RWPE2 (cell line): ENCODE data around the gene LAMA3.
A peak's percentile ranks its signal among the peaks of the same experiment; 100 is the strongest.

Experiments used
- ATAC-seq: fragments of 200-7000 bp; cut with Tn5 transposase; 3 replicates; pipeline ENCODE4 v1.9.1; 2021; ENCODE audit warnings: low read depth
- DNase-seq: peaks from one replicate; pipeline ENCODE4 v3.0.0-alpha.2; 2020; ENCODE audit warnings: low spot score
- H3K27ac ChIP-seq: fragments of 450-650 bp; 2 replicates; pipeline ENCODE4 v1.5.1; 2017; ENCODE audit warnings: mild to moderate bottlenecking; ENCODE audit not compliant: poor library complexity, severe bottlenecking
- H3K27me3 ChIP-seq: fragments of 250-450 bp; sonication (Bioruptor Pico); 2 replicates; pipeline ENCODE4 v1.5.1; 2021; ENCODE audit warnings: mild to moderate bottlenecking, moderate library complexity; ENCODE audit not compliant: insufficient read depth, poor library complexity, severe bottlenecking
- H3K36me3 ChIP-seq: fragments of 250-450 bp; sonication (Bioruptor Pico); 2 replicates; pipeline ENCODE4 v1.5.1; 2020; ENCODE audit warnings: low read depth, mild to moderate bottlenecking, moderate library complexity
- H3K4me1 ChIP-seq: fragments of 250-450 bp; sonication (Bioruptor Pico); 2 replicates; pipeline ENCODE4 v1.5.1; 2021; ENCODE audit warnings: mild to moderate bottlenecking, moderate library complexity; ENCODE audit not compliant: insufficient read depth, poor library complexity, severe bottlenecking
- H3K4me3 ChIP-seq: fragments of 250-450 bp; sonication (Bioruptor Pico); 2 replicates; pipeline ENCODE4 v1.5.1; 2021; ENCODE audit warnings: mild to moderate bottlenecking, moderate library complexity; ENCODE audit not compliant: severe bottlenecking
- H3K9me3 ChIP-seq: fragments of 250-450 bp; sonication (Bioruptor Pico); 2 replicates; pipeline ENCODE4 v1.5.1; 2021; ENCODE audit warnings: mild to moderate bottlenecking, moderate library complexity; ENCODE audit not compliant: severe bottlenecking
- TF ChIP-seq, protein P1 (sequence below): fragments of 450-650 bp; IDR thresholded peaks from one replicate; pipeline ENCODE4 v1.5.1; 2017; ENCODE audit warnings: mild to moderate bottlenecking, moderate library complexity; ENCODE audit not compliant: poor library complexity, severe bottlenecking

LAMA3 gene

DNA sequence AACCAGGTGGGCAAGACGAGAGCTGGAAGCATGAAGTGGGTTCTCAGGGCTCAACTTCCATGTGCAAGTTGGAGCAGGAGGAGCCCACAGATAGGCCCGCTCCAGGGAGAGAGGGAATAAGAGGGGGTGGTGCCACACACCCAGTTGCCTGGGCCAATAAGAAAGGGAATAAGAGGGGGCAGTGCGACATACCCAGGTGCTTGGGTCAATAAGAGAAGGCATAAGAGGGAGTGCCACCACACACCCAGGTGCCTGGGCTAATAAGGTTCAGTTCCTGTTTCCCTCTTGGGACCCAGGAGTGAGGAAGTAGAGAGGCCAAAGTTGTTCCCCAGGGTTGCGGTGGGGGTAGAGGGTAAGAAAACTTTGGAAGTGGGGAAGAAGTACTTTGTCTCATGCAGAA, 127.5 kb downstream of the LAMA3 start:
- TF ChIP-seq, protein P1, sequence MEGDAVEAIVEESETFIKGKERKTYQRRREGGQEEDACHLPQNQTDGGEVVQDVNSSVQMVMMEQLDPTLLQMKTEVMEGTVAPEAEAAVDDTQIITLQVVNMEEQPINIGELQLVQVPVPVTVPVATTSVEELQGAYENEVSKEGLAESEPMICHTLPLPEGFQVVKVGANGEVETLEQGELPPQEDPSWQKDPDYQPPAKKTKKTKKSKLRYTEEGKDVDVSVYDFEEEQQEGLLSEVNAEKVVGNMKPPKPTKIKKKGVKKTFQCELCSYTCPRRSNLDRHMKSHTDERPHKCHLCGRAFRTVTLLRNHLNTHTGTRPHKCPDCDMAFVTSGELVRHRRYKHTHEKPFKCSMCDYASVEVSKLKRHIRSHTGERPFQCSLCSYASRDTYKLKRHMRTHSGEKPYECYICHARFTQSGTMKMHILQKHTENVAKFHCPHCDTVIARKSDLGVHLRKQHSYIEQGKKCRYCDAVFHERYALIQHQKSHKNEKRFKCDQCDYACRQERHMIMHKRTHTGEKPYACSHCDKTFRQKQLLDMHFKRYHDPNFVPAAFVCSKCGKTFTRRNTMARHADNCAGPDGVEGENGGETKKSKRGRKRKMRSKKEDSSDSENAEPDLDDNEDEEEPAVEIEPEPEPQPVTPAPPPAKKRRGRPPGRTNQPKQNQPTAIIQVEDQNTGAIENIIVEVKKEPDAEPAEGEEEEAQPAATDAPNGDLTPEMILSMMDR, result no peak
- DNase-seq, result no peak

DNA sequence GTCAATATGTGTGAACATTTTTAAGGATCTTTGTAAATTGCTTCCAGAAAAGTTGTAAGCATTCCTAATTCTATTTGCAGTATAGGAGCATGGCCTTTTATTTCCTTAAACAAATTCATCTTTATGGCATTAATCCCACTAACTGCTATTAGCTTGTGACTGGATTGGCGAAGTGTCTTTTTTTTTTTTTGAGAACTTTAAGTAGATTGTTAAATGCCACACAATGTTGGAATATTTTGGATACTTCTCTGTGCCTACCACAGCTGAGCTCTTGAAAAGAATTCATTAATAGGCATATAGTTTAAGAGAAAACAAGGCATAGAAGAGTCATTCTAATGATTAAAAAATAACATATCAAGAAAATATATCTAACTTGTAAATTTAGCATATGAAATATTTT, 129.7 kb downstream of the LAMA3 start:
- no peaks in the 10 kb centered on the region for H3K4me1 ChIP-seq
- TF ChIP-seq, protein P1, result no peak
- H3K27ac ChIP-seq, result no peak overlapping the region
- DNase-seq, result no peak
- ATAC-seq, result no peak
- H3K36me3 ChIP-seq, result peaks cover 19% of the 10 kb centered on the region
- H3K4me3 ChIP-seq, result no peak overlapping the region
- no peaks in the 10 kb centered on the region for H3K27me3 ChIP-seq
- no peaks in the 10 kb centered on the region for H3K9me3 ChIP-seq

More for the DNA sequence above, 127.5 kb downstream of the LAMA3 start:
- ATAC-seq, result no peak
- Histone ChIP-seq H3K36me3 (peaks cover 25% of the 10 kb centered on the region), H3K4me3 (no peak overlapping the region), H3K4me1 (no peaks in the 10 kb centered on the region), H3K9me3 (no peaks in the 10 kb centered on the region), H3K27ac (no peak overlapping the region), H3K27me3 (no peaks in the 10 kb centered on the region)

DNA sequence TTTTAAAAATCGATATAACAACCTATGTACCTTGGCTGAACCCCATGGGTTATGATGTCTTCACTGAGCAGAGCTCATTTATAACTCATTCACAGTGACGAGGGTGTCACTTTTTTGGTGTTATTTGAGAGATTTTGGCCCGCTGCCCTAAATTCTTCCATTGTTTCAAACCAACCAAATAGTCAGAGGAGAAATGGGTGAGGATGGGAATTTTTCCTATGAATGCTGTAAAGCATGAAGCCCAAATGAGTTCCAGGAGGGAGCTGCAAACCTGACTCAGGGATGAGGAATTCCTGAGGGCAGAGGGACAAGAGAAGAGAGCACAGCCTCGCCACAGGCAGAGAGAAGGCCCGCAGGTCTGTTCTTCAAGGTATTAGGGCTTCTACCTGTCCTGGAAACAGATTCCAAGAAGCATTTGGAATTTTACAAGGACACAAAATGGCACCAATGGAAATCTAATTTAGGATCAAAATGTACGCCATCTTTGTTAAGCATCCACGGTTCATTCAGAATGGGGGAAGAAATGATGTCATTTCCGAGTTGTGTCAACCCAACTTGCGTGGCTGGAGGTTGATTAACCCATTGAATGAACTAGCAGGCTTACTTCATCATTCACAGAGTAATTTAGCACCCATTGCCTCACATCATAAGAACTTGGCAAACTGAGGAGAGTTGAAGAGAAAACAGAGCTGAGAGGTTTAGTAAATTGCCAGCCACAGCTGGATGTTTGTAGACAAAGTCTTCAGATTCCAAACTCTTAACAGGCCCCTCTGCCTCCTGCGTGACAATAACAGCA, 133.5 kb downstream of the LAMA3 start:
- Histone ChIP-seq H3K27ac (no peak overlapping the region), H3K36me3 (peaks cover 13% of the 10 kb centered on the region)

DNA sequence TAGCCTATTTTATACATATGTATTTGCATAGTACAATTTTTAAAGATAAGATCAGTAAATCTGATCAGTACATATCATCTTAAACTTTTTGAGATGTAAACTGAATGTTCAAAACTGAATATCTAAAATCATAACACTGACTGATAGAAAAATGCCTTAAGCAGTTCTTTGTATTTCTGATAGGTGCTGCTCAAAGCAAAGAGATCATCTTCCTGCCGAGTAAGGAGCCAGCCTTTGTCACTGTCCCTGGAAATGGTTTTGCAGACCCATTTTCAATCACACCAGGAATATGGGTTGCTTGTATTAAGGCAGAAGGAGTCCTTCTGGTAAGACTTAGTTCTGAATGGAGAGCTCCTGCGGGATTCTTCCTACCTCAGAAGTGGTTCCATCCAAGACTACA, 135.0 kb downstream of the LAMA3 start:
- no peak for ATAC-seq
- no peaks in the 10 kb centered on the region for H3K27me3 ChIP-seq
- no peak overlapping the region for H3K4me3 ChIP-seq
- no peak for DNase-seq
- peaks cover 19% of the 10 kb centered on the region for H3K36me3 ChIP-seq
- H3K27ac ChIP-seq, result peak overlapping the region; percentile 94
- peaks cover 44% of the 10 kb centered on the region for H3K4me1 ChIP-seq
- H3K9me3 ChIP-seq, result no peaks in the 10 kb centered on the region
- TF ChIP-seq, protein P1, result peak; percentile 54

More for the DNA sequence above, 133.5 kb downstream of the LAMA3 start:
- Histone ChIP-seq H3K9me3 (no peaks in the 10 kb centered on the region), H3K27me3 (no peaks in the 10 kb centered on the region), H3K4me1 (peaks cover 29% of the 10 kb centered on the region), H3K4me3 (no peak overlapping the region)
- no peak for DNase-seq
- no peak for ATAC-seq
- TF ChIP-seq, protein P1, result no peak

DNA sequence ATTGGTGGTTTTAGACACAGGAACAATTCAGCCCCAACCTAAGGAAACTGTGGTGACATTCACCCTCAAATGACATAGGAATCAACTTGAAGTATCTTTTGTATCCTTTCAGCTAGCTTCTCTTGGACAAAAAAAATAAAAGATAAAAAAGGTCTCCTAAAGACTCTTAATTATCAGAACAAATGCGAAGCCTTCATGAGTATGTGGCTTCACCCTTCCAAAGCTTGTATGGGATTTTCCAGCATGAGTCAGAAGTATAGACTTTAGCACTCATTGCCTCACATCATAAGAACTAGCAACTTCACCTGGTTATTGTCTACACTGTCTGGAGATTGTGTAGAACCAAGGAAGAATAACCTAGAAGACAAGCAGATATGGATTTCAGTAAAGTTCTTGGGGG, 135.4 kb downstream of the LAMA3 start:
- Histone ChIP-seq H3K4me3 (no peak overlapping the region), H3K9me3 (no peaks in the 10 kb centered on the region), H3K27ac (peak overlapping the region; percentile 94), H3K36me3 (peaks cover 19% of the 10 kb centered on the region), H3K27me3 (no peaks in the 10 kb centered on the region), H3K4me1 (peaks cover 47% of the 10 kb centered on the region)
- no peak for DNase-seq
- ATAC-seq, result peak; percentile 36; the same call in 2 of the 3 replicates
- TF ChIP-seq, protein P1, result no peak
